Activated CD4-positive, alpha-beta T cell treated with anti-CD3 and anti-CD28 coated beads, Interleukin-2, amount 10 ng/mL, durations not matched to agents 7 days and 5 days (primary cell): ENCODE results near the gene USP25. TPM values are rescaled to one million over a fixed set of nuclear protein-coding genes. Genes with fewer than 3 reads are reported as not detected.

Source experiments
- CTCF ChIA-PET: fragments of 350-600 bp; sonication (Branson Sonifier 250); formaldehyde crosslinking; loops from one replicate; lab custom pipeline; 2021; ENCODE audit warnings: antibody characterized with exemption; lab: Charles Lee
- POLR2A ChIA-PET: fragments of 350-600 bp; sonication (Branson Sonifier 250); formaldehyde crosslinking; loops from one replicate; lab custom pipeline; 2021; ENCODE audit warnings: antibody characterized with exemption; lab: Charles Lee
- DNase-seq: peaks from one replicate; pipeline ENCODE4 v3.0.0-alpha.2; 2020
- H3K27ac Mint-ChIP-seq: one replicate; pipeline ENCODE4 v1.8.0; 2021; ENCODE audit warnings: mild to moderate bottlenecking, moderate library complexity, mixed read lengths
- H3K27me3 Mint-ChIP-seq: one replicate; pipeline ENCODE4 v1.8.0; 2021; ENCODE audit warnings: mixed read lengths
- H3K36me3 Mint-ChIP-seq: one replicate; pipeline ENCODE4 v1.8.0; 2021; ENCODE audit warnings: low read depth, mixed read lengths
- H3K4me1 Mint-ChIP-seq: one replicate; pipeline ENCODE4 v1.8.0; 2021; ENCODE audit warnings: mixed read lengths
- H3K4me3 Mint-ChIP-seq: one replicate; pipeline ENCODE4 v1.8.0; 2021; ENCODE audit warnings: mild to moderate bottlenecking, moderate library complexity, mixed read lengths
- H3K9me3 Mint-ChIP-seq: one replicate; pipeline ENCODE4 v1.8.0; 2021; ENCODE audit warnings: mixed read lengths
- total RNA-seq, 2 experiments: library from RNA; stranded (reverse); gene quantifications; one replicate each; pipeline ENCODE4 v1.2.3, GENCODE V29; 2021

USP25 gene, protein sequence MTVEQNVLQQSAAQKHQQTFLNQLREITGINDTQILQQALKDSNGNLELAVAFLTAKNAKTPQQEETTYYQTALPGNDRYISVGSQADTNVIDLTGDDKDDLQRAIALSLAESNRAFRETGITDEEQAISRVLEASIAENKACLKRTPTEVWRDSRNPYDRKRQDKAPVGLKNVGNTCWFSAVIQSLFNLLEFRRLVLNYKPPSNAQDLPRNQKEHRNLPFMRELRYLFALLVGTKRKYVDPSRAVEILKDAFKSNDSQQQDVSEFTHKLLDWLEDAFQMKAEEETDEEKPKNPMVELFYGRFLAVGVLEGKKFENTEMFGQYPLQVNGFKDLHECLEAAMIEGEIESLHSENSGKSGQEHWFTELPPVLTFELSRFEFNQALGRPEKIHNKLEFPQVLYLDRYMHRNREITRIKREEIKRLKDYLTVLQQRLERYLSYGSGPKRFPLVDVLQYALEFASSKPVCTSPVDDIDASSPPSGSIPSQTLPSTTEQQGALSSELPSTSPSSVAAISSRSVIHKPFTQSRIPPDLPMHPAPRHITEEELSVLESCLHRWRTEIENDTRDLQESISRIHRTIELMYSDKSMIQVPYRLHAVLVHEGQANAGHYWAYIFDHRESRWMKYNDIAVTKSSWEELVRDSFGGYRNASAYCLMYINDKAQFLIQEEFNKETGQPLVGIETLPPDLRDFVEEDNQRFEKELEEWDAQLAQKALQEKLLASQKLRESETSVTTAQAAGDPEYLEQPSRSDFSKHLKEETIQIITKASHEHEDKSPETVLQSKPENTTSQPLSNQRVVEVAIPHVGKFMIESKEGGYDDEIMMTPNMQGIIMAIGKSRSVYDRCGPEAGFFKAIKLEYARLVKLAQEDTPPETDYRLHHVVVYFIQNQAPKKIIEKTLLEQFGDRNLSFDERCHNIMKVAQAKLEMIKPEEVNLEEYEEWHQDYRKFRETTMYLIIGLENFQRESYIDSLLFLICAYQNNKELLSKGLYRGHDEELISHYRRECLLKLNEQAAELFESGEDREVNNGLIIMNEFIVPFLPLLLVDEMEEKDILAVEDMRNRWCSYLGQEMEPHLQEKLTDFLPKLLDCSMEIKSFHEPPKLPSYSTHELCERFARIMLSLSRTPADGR
- 10 to 100 TPM; 50.3 to 56.0 TPM for total RNA-seq

DNA sequence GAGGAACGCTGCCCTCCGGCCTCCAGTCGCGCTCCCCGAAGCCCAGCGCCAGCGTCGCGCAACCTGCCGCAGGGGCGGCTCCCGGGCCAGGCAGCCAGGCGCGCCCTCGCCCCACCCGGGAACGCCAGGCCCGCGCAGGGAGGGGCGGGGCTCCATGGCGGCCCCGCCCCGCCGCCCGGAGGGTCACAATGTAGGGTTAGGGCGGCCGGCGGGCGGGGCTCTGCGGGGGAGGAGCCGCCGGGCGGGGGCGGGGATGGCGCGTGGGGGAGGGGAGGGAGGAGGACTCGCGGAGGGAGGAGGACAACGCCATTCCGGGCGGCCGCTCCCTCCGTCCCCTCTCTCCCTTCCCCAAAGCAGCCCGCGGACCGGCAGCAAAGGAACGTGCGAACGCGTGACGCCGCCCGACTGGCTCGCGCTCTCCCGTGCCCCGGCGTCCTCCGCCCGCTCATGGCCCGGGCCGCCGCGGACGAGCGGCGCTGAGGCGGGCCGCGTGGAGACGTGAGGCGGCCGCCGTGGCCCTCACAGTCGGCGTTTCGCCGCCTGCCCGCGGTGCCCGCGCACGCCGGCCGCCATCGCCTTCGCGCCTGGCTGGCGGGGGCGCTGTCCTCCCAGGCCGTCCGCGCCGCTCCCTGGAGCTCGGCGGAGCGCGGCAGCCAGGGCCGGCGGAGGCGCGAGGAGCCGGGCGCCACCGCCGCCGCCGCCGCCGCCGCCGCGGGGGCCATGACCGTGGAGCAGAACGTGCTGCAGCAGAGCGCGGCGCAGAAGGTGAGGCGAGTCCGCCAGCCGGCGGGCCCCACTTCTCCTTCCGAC is at the start of gene USP25:
USP25 (plus strand) TSS at position 309 of the 810 bp plus-strand sequence; CDS start at position 721, 412 bp downstream.
- POLR2A ChIA-PET = interaction anchor here (0.5 kb wide), 1 partner anchor 63 kb away, joined by 3 read pairs; no protein-coding TSS in a partner anchor
- Mint-ChIP-seq H3K4me1 (peaks cover 27% of the 10 kb centered on the region), H3K36me3 (peaks cover 2% of the 10 kb centered on the region)

DNA sequence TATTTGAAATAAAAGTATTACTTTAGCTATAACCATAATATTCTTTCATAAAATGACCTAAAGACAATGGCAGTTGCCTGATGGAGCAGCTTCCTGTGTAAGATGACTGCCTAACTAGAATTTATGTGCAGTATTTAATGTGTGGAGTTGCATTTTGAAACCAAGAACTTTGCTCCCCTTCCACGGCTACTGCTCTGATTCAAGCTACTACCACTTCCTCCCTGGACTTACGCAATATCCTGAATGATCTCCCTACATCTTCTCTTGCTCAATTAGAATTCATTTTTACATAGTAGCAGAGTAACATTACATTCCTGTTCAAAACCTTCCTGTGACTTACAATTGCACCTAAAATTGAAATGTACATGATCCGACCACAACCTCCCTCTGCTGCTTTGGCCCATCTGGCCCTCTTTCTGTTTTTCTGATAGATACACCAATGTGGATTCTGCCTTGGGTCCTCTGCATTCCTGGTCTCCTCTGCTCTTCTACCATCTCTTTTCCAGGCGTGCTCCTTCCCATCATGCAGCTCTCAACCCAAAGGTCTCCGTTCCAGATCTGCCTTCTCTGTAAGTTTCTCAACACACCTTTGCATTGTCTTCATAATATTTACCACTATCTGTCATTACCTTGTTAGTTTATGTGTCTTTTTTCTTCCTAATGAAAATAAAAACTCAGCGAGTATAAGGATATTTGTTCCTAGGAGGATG is 47.4 kb upstream of the USP25 start:
- peaks cover 6% of the 10 kb centered on the region for H3K4me1 Mint-ChIP-seq
- ChIA-PET CTCF (no interaction called here), POLR2A (no interaction called here)
- peaks cover 5% of the 10 kb centered on the region for H3K9me3 Mint-ChIP-seq
- H3K36me3 Mint-ChIP-seq = no peaks in the 10 kb centered on the region
- H3K4me3 Mint-ChIP-seq = no peak overlapping the region
- no peak for DNase-seq
- peaks cover 6% of the 10 kb centered on the region for H3K27me3 Mint-ChIP-seq
- no peak overlapping the region for H3K27ac Mint-ChIP-seq

More for the DNA sequence above, at the start of gene USP25:
- Mint-ChIP-seq H3K4me3 (peak within 1 kb of the TSS; percentile 82), H3K27me3 (peaks cover 11% of the 10 kb centered on the region), H3K27ac (peak within 1 kb of the TSS; percentile 89), H3K9me3 (no peaks in the 10 kb centered on the region)
- peak; percentile 87 for DNase-seq
- CTCF ChIA-PET = interaction anchor here (0.5 kb wide), 1 partner anchor 1722 kb away, joined by 6 read pairs; no protein-coding TSS in a partner anchor

DNA sequence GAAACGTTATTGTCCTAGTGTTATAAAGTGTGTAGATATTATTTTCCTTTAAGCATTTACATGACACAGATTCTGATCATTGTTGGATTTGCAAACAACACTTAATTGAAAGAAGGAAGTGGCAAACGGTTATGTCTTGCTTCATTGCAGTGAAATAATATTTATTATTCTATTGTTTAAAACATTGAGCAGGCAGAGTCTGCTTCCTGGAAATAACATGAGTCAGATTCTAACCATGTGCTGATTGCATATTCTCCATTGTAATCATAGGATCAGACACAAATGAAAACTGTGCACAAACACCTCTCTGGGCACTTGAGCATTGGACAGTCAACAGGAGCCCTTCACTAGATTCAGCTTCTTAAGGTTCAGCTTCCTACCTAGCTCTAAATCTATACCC is 46.8 kb upstream of the USP25 start:
- no peak overlapping the region for H3K27ac Mint-ChIP-seq
- H3K27me3 Mint-ChIP-seq = peaks cover 2% of the 10 kb centered on the region
- H3K9me3 Mint-ChIP-seq = peaks cover 5% of the 10 kb centered on the region
- no peak overlapping the region for H3K4me3 Mint-ChIP-seq
- DNase-seq = no peak
- CTCF ChIA-PET = no interaction called here
- H3K4me1 Mint-ChIP-seq = peaks cover 6% of the 10 kb centered on the region
- no peaks in the 10 kb centered on the region for H3K36me3 Mint-ChIP-seq
- POLR2A ChIA-PET = interaction anchor here (0.6 kb wide), 1 partner anchor 167 kb away, joined by 3 read pairs; no protein-coding TSS in a partner anchor

DNA sequence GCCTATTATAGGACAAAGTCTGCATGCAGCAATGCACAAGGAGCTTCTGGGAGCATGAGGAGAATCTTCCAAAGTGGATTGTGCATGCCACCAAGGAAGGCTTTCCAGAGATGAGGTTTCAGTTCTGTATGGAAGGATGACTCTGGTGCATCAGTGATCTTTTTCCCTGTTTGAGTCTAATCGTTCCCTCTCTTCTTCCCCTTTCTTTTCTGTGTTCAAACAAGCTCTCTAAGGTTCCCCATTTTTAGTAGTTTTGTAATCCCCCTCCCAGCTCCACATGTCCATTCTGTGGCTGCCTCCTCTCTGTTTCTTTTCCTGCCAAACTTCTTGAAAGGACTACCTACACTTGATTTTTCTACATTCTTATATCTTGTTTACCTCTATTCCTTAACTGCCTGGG is 43.3 kb upstream of the USP25 start:
- ChIA-PET POLR2A (no interaction called here), CTCF (no interaction called here)
- peaks cover 5% of the 10 kb centered on the region for H3K9me3 Mint-ChIP-seq
- peaks cover 8% of the 10 kb centered on the region for H3K4me1 Mint-ChIP-seq
- no peak overlapping the region for H3K27ac Mint-ChIP-seq
- H3K36me3 Mint-ChIP-seq = no peaks in the 10 kb centered on the region
- H3K27me3 Mint-ChIP-seq = peaks cover 2% of the 10 kb centered on the region
- H3K4me3 Mint-ChIP-seq = no peak overlapping the region
- DNase-seq = no peak

DNA sequence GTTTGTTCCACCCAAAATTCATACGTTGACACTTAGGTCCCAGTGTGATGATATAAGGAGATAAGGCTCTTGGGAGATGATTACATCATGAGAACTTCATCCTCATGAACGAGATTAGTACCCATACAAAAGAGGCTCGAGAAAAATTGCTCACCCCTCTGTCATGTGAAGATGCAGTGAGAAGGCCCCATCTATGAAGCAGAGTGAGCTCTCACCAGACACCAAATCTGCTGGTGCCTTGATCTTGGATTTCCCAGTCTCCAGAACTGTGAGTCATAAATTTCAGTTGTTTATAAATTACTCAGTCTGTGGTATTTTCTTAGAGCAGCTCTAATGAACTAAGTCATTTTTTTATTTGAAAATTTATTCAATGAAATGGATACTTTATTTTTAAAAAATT is 42.6 kb upstream of the USP25 start:
- no peaks in the 10 kb centered on the region for H3K36me3 Mint-ChIP-seq
- peaks cover 5% of the 10 kb centered on the region for H3K9me3 Mint-ChIP-seq
- H3K4me1 Mint-ChIP-seq = peaks cover 7% of the 10 kb centered on the region
- CTCF ChIA-PET = no interaction called here
- no peak overlapping the region for H3K4me3 Mint-ChIP-seq
- no peak for DNase-seq
- peaks cover 2% of the 10 kb centered on the region for H3K27me3 Mint-ChIP-seq
- POLR2A ChIA-PET = no interaction called here
- H3K27ac Mint-ChIP-seq = no peak overlapping the region

DNA sequence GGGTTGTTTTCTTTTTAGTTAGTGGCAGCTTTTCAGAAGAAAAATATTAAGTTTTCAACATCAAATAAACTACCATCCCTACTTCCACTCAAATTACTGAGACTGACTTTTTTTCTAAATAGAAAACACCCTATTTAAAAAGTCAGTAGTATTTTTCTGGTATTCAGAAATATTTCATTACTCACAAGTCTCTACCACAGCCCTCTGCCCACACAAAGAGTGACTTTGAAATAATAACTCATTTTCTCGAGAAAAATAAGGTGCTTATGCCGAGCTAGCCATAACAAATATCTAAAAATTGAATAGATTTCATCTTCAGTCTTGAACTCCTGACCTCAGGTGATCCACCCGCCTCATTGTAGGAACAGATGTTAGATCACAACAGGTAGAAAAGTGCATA is 41.8 kb upstream of the USP25 start:
- no peak for DNase-seq
- H3K36me3 Mint-ChIP-seq = no peaks in the 10 kb centered on the region
- H3K27ac Mint-ChIP-seq = no peak overlapping the region
- peaks cover 2% of the 10 kb centered on the region for H3K4me1 Mint-ChIP-seq
- H3K9me3 Mint-ChIP-seq = peaks cover 5% of the 10 kb centered on the region
- CTCF ChIA-PET = no interaction called here
- POLR2A ChIA-PET = no interaction called here
- H3K4me3 Mint-ChIP-seq = no peak overlapping the region
- peaks cover 2% of the 10 kb centered on the region for H3K27me3 Mint-ChIP-seq

DNA sequence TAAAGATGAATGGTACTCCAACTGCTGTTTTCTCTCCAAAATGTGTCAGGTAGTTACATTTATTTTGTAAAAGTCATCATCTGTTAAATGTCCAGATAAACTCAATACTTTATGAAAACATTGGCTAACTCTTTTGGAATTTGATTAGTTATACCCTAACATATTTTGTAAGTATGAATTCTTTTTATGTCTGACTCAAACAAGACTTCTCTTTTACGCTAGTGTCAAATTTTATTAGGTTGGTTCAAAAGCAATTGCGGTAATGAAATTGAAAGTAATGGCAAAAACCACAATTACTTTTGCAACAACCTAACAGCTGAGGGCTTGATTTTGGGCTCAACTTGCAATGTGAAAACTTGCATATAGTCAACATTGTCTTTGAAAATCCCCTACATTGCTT is 41.0 kb upstream of the USP25 start:
- Mint-ChIP-seq H3K36me3 (no peaks in the 10 kb centered on the region), H3K27ac (no peak overlapping the region), H3K4me3 (no peak overlapping the region), H3K27me3 (peaks cover 2% of the 10 kb centered on the region), H3K4me1 (peaks cover 2% of the 10 kb centered on the region), H3K9me3 (peaks cover 5% of the 10 kb centered on the region)
- POLR2A ChIA-PET = no interaction called here
- CTCF ChIA-PET = no interaction called here
- DNase-seq = no peak

DNA sequence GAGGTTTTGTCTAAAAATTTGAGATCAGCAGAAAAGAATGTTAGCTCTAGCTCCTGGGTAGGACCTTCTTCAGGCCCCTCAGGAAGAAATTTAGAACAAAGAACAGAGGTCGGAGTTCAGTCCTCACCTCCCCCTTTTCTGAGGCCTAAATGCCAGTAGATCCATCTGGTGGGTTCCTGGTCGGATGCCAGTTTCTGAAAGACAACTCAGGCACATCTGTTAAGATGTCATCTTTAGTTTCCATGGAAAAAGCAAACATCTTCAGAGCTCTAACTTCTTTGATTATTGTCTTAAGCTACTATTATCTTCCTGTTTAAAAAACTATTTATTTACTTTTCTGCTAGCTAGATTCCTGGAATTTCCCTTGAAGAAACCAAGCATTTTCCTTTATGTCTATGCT is 37.1 kb upstream of the USP25 start:
- no peak for DNase-seq
- ChIA-PET CTCF (interaction anchor here (0.9 kb wide), 1 partner anchor 12 kb away, joined by 3 read pairs; no protein-coding TSS in a partner anchor), POLR2A (no interaction called here)
- Mint-ChIP-seq H3K36me3 (no peaks in the 10 kb centered on the region), H3K4me3 (no peak overlapping the region), H3K27ac (no peak overlapping the region), H3K9me3 (no peaks in the 10 kb centered on the region), H3K27me3 (no peaks in the 10 kb centered on the region), H3K4me1 (peaks cover 2% of the 10 kb centered on the region)

DNA sequence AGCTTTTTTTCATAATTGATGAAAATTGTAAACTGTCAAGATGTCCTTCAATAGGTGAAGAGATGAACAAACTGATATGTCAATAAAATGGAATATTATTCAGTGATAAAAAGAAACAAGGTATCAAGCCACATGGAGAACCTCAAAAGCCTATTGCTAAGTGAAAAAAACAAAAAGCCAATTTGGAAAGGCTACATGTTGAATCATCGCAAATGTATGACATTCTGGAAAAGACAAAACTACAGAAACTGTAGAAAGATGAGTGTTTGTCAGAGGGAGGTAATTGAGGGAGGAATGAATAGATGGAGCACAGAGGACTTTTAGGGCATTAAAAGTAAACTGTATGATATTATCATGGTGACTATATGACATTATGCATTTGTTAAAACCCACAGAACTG is 34.5 kb upstream of the USP25 start:
- H3K4me3 Mint-ChIP-seq = no peak overlapping the region
- H3K36me3 Mint-ChIP-seq = no peaks in the 10 kb centered on the region
- H3K9me3 Mint-ChIP-seq = peaks cover 2% of the 10 kb centered on the region
- ChIA-PET CTCF (no interaction called here), POLR2A (no interaction called here)
- no peak for DNase-seq
- H3K4me1 Mint-ChIP-seq = no peaks in the 10 kb centered on the region
- H3K27ac Mint-ChIP-seq = no peak overlapping the region
- H3K27me3 Mint-ChIP-seq = peaks cover 2% of the 10 kb centered on the region

DNA sequence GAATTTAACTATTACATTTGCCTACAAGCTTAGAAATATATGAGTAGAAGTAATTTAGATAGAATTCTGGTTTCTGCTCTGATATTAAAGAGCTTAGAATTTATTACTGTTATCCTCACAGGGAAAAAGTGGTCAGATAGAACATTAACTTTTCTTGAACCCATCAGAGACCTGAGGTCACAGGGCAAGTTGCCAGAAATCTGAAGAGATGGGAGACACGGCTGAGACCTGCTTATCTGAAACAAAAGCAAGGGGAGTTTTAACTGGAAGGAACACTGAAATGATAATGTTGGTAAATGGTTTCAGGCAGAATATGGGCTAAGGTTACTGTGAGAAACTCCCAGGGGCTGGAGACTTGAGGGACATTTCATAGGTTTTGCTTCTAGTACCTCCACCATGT is 28.0 kb upstream of the USP25 start:
- ChIA-PET CTCF (no interaction called here), POLR2A (no interaction called here)
- Mint-ChIP-seq H3K27me3 (peaks cover 2% of the 10 kb centered on the region), H3K4me3 (no peak overlapping the region), H3K4me1 (no peaks in the 10 kb centered on the region), H3K36me3 (no peaks in the 10 kb centered on the region), H3K27ac (no peak overlapping the region), H3K9me3 (peaks cover 4% of the 10 kb centered on the region)
- no peak for DNase-seq

DNA sequence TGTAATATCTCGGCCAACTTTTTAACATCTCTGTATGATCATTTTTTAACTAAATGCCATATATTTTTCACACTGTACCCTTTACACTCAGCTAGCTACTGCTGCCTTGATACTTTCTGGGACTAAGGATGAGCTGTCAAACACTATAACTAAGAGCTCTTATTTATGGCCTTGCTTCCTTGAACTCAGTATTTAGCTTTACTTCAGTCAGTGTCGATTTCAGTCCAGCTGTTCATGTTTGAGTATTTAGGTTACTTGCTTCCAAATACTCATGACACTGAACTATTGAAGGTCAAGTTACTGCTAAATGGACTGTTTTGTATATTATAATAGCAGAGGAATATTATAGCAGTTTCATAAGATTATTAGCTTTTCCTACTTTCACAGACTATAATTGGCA is 25.9 kb upstream of the USP25 start:
- H3K4me1 Mint-ChIP-seq = no peaks in the 10 kb centered on the region
- ChIA-PET POLR2A (no interaction called here), CTCF (interaction anchor here (0.7 kb wide), 1 partner anchor 44 kb away, joined by 3 read pairs; no protein-coding TSS in a partner anchor)
- no peak overlapping the region for H3K4me3 Mint-ChIP-seq
- no peaks in the 10 kb centered on the region for H3K27me3 Mint-ChIP-seq
- H3K9me3 Mint-ChIP-seq = peaks cover 2% of the 10 kb centered on the region
- no peak for DNase-seq
- no peak overlapping the region for H3K27ac Mint-ChIP-seq
- H3K36me3 Mint-ChIP-seq = no peaks in the 10 kb centered on the region
